Ovary (tissue), 3 donors: ENCODE data around the gene TANC1.

Experiments used
- CTCF ChIP-seq, 3 donors: fragments of 450-650 bp in 2 of 3; fragments of 200-600 bp in 1 of 3; IDR thresholded peaks; one replicate each; pipeline versions ENCODE4 v1.5.1 to v1.8.0; 2016 to 2022; ENCODE audit warnings: antibody characterized with exemption in 3 of 3, mild to moderate bottlenecking in 1 of 3
- POLR2A ChIP-seq: fragments of 450-650 bp; IDR thresholded peaks from one replicate; pipeline ENCODE4 v1.6.1; 2017; ENCODE audit warnings: antibody characterized with exemption, mild to moderate bottlenecking, moderate library complexity
- donor health status: DM: no; HTN: no; CAD: no.

- no peak for TF ChIP-seq CTCF (IDR thresholded peaks at IDR 0.05)
- no peak for TF ChIP-seq POLR2A
Measured at GRCh38 chr2:158928515-158928914, 39.9 kb upstream of the TANC1 start.
